OCI-M2 (cell line): ENCODE data around the gene DIO1.

Source experiments
- DNase-seq: peaks from one replicate; lab custom pipeline; 2025; ENCODE audit not compliant: unreplicated experiment; lab: John Stamatoyannopoulos, UW

The DIO1 gene

DNA sequence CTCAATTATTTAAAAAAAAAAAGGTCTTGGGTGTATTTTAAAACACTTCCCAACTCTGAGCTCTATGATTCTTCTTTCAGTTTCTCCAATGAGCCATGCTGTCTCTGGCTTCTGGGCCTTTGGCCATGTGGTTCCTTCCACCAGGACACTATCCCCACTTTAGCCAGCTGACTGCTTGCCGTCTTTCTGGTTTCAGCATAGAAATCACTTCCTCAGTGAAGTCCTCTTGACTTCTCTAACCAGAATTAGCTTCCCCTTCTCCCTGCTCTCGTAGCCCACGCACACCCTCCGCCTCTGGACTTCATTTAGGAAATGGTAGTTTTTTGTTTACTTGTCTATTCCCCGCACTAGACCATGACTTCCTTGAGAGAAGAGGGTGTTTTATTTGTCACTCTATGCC is 1.1 kb upstream of the DIO1 start:
- DNase-seq, result no peak

DNA sequence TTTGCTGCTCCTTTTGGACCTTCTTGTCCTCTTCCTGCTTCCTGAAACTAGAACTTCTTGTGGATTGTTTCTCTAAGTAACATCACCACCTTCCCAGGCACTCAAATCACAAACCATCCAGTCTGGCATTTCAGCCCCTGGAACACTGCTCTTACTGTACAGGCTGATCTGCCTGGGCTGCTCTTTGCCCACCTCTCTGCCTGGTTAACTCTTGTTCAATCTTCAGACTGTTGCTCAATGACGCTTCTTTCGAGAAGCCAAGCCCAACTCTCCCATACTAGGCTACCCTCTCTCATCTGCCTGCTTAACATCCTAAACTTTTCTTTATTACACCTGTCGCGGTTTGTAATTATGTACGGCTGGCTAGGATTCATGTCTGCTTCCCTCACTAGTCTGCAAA is 657 bp downstream of the DIO1 start:
- no peak for DNase-seq

DNA sequence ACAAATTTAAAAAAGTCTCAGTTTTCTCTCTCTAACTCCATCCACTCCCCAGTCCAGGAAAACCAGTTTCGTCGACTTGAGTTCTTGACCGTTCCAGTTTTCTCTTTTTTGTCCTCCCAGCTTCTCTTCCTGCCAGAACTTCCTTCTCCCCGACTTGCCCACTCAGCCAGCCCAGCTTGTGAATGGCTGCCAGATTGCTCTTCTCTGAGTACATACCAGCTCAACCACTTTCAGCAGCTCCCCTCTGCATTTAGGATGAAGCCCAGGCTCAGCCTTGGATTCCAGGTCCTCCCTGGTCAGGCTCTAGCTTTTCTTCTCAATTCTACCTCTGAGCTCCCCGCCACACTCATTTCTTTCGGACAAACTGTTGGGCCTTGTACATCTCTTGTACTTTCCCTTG is 1.4 kb downstream of the DIO1 start:
- no peak for DNase-seq

DNA sequence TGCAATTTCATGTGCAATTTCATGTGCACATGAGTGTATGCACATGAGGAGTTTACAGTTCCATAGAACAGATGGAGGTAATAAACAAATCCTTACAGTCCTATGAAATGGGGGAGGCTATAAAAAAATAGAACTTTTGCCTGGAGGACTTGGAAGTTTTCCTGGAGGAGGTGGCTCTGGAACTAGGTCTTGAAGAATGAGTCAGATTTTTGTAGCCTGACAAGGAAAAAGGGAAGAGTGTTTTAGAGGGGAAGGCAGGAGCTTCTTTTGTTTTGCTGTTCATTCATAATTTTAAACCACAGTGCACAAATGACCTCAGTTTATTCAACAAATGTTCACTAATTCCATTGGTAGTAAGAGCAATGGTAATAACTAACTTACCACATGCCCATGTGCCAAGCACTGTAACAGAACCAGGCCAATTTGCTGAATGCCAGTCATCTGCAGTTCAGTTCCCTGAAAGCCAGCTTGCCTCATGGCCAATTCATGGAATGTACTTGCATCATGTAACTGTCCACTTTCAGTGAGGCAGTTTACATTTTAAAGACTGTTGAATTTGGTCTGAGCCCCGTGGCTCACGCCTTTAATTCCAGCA is 2.7 kb downstream of the DIO1 start:
- DNase-seq, result no peak

DNA sequence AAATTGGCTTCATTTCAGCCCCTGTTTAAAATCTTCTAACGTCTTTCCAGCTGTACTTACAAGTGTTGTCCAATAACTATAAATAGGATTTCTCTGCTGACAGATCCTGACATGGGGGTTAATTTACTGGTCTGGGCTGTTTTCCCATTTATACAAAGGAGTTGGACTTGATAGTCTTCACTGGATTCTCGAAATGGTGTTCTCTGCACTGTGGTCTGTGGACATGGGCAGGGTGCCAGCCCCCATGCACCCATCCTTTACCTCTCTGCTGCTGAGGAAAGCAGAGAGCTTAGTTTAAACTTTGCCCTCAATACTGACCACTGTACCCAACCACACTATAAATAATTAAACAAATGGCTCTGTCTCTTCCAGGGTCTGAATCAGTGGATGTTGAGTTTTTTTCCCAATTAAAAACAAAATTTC is 5.2 kb downstream of the DIO1 start:
- no peak for DNase-seq

DNA sequence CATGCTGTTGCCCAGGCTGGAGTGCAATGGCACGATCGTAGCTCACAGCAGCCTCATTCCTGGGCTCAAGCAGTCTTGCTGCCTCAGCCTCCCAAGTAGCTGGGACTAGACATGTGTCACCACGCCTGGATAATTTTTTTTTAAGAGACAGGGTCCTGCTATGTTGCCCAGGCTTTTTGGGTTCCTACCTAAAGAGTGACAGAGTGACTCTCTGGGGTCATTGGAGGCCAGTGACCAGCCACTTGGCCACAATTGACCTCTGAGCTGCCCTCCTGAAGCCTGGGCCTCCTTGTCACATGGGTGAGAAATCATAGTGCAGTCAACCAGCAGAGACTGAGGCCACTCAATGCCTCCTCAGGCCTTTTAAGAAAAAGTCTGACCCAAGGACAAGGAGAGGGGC is 5.7 kb downstream of the DIO1 start:
- DNase-seq, result no peak

DNA sequence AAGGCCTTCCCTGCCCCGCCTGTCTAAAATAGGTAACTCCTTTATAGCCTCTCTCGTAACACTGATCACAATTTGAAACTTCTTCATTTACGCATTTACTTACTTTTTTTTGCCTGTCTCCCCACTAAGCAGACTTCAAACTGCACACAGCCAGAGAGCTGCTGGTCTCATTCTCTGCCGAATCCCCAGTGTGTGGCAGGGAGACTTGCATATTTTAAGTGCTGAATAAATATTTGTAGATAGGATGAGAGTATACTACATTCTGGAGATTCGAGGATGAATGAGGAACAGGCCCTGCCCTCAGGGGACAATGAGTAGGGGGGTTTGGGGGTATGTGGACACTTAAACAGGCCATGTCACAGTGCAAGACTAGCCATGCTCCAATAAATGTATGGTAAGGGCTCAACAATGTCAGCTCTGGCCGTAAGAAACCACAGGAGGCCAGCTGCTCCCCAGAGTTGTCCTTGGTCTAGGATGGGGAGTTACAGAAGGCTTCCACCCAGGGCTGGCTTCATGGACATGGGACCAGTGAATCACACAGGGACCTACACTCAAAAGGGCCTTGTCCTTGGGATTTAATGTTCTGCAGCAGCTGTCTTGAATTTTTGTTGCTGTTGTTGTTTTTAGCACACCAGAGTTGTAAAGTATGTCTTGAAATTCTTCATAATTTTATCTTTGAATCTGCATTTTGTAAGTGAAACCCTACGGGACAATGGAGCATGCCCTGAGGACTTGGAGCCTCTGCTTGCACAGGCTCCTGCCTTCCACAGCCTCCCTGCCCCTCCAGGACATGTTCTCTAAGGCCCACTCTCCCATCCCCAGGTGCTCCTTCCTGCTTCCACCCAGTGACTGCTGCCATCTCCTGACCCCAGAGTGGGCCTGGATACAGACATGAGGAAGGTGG is 8.5 kb downstream of the DIO1 start:
- DNase-seq, result no peak

DNA sequence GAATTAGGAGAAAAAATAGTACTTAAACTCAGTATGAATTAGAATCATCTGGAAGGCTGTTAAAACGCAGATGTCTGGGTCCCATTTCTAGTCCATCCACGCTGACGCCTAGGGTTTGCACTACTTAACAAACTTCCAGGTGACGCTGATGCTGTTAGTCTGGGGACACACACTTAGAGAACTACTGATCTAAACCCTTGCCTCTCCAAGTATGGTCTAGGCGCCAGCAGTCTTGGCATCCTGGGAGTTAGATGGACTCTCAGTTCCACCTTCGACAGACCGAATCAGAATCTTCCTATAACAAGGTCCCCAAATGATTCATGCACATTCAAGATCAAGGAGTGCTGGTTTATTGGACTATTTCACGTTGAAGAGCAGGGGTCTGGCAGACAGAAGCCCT is 11.5 kb downstream of the DIO1 start:
- no peak for DNase-seq

DNA sequence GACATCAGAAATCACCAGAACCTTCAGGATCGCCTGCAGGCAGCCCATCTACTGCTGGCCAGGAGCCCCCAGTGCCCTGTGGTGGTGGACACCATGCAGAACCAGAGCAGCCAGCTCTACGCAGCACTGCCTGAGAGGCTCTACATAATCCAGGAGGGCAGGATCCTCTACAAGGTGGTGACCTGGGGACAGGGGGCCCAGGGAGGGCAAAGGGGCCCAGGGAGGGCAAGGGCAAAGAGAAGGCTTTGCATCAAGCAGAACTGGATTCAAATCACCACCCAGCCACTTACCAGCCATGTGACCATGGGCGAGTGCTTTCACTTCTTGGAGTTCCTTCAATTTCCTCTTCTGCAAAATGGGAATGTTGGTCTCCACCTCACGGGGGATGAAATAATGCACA is 12.1 kb downstream of the DIO1 start:
- no peak for DNase-seq

DNA sequence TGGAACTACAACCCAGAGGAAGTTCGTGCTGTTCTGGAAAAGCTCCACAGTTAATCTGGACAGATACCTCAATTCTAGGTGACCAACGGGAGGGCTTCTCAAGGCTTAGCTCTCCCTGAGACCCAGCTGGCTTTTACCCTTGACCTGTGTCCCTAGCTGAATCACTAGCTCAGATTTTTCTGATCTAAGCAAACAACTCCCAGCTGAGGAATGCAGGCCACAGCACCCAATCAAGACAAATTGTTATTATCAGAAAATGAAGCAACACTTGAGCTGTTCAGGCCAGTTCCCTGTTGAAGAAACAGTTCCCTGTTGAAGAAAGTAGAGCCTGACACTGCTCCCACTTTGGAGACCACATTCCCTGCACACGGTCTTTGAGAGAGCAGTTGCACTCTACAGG is 16.0 kb downstream of the DIO1 start:
- DNase-seq, result no peak

DNA sequence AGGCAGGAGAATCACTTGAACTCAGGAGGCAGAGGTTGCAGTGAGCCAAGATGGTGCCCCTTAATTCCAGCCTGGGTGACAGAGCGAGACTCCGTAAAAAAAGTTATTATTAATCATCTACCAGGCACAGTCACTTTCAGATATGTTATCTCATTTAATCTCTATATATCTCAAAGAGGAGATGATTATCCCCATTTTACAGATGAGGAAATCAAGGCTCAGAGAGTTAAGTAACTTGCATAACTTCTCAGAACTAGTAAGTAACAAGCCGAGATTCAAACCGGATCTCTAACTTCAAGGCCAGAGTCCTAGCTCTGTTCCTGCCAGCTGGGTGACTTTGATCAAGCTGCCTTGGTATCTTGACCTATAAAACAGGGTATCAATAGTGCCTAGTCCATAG is 17.5 kb downstream of the DIO1 start:
- no peak for DNase-seq

DNA sequence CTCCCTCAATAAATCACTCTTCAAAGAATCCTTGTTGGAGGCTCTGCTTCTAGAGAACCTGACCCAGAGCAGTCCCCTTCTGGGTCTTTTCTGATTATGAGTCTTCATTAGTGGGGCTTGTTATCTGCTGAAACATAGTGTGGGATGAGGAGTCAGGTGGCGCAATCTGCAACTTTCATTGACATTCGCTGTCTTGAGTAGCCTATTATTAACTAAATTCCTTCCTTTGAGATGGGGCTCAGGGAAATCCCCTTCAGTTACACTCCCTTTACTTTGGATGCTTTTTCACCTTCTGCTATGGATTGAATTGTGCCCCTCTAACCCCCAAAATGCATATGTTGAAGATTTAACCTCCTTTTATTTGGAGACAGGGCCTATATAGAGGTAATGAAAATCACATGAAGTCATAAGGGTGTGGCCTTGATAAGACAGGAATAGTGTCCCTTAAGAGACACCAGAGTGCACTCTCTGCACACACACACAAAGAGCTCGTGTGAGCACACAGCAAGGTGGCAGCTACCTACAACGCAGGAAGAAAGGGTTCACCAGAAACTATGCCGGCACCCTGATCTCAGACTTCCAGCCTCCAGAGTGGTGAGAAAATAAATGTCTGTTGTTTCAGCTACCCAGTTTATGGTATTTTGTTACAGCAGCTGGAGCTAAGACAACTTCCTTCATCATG is 19.5 kb downstream of the DIO1 start:
- DNase-seq, result no peak

DNA sequence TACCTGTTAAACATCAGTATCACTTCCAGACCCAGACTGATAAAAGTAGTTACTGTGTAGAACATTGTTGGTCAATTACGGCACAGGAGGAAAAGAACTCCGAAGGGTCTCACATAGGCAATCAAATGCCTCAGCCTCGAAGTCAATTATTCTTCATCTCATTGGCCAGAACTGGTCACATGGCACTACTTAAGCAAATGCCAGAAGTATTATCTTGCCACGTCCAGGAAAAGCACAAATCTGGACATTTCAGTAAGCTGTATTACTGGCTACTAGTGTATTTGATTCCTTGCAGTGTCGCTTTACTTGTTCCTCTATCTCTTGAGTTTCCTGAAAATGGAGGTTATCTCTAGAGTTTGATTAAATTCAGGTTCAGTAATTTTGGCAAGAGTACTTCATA is 24.4 kb downstream of the DIO1 start:
- no peak for DNase-seq

DNA sequence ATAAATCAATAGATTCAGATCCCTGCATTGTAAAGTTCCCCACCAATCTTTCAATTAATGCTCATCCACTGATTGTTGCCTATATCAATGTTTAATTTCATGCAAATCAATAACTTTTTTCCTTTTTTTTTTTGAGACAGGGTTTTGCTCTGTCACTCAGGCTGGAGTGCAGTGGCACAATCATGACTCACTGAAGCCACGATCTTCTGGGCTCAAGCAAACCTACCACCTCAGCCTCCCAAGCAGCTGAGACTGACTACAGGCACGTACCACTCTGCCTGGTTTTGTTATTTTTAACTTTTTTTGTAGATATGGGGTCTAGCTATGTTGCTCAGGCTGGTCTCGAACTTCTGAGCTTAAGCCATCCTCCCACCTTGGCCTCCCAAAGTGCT is 25.7 kb downstream of the DIO1 start:
- DNase-seq, result no peak

DNA sequence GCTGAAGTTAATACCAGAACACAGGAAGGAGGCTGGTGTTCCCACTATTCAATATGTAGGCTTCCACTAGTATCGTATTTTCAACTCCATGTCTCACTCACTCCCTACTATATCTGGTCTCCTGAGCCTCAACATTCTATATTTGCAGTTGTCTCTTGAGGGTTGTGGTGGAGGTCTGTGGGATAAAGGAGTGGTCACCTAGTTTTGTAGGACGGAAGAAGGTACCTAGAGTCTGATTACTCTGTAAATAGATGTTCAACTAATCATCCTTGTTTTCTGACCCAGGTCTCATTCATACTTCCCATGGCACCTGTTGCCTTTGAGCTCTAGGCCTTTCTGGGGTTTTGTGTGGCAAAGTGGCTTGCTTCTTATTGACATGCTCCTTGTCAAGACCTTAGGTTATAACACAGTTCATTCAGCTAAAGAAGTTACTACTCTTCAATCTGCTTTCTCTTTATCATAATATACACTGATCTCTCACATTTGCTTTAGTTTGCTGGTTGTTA is 33.4 kb downstream of the DIO1 start:
- DNase-seq, result no peak

DNA sequence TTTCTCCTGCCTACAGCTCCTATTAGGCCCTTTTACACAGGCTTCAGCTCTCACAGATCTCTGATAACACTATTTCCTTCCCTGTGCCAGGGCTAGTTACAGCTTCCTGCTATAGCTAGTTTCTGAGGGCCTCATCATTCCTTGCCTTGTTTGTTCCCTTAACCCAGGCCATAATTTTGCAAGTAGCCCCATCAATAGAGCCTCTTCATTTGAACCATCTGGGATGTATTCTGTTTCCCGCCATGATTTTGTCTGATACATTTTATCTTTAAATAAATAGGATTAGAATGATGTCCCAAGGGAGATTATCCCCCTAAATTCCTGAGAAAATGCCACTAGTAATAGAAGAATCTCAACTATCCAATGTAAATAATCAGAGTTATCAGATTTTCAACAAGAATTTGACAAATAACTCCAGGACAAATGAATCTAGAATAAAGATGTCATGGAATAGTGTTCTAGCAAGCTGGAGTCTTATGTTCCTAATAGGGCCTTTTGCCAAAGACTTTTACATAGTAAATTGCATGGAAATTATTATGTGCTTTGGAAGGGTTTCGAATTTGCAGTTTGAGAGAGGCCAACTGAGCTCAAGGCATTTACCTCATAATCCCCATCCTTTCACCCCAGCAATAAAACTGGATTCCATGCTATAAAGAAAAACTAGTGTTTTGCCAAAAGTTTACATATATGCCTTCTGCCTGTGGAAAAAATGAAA is 35.4 kb downstream of the DIO1 start:
- DNase-seq, result no peak

DNA sequence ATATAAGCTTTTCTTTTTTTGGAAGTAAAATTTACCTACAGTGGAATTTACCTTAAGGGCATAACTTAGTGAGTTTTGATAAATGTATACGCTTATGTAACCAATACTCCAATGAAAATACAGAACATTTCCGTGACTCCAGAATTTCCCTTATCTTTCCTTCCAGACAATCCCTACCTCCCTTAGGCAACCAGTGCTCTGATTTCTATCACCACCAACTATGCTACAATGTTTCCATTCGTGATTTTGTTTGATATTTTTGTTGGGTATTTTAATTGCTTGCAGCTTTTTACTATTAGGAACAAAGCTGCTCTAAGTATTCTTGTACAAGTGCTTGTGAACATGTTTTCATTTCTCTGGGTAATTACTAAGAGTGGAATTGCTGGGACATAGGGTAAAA is 36.9 kb downstream of the DIO1 start:
- no peak for DNase-seq

DNA sequence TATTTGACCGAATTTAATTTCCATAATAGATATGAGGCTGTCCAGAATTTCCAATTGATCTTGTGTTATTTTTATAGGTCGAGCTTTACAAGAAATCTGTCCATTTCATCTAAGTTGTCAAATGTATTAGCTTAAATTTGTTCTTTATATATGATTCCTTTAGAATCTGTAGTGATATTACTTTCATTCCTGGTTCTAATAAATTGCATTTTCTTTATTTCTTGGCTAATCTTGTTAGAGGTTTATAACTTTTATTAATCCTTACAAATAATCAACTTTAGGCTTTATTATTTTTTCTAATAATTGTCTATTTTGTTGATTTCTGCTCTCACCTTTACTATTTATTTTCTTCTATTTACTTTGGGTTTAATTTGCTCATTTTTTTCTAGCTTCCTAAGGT is 37.5 kb downstream of the DIO1 start:
- no peak for DNase-seq

DNA sequence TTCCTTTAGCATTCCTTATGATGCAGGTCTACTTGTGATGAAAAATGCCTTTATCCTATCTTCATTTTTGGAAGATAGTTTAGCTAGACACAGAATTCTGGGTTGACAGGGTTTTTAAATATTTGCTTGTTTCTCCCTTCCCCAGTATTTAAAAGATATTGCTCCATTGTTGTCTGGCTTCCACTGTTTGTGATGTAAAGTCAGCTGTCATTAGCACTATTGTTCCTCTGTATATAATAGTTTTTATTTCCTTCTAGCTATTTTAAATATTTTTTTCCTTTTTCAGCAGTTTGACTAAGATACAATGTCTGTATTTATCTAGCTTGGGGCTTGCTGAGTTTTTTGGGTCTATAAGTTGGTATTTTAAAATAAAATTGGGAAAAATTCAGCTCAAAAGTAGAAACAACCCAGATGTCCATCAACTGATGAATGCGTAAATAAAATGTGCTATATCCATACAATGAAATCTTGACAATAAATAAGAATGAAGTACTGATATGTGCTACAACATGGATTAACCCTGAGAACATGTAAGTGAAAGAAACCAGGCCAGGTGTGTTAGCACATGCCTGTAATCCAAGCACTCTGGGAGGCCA is 40.3 kb downstream of the DIO1 start:
- DNase-seq, result no peak

DNA sequence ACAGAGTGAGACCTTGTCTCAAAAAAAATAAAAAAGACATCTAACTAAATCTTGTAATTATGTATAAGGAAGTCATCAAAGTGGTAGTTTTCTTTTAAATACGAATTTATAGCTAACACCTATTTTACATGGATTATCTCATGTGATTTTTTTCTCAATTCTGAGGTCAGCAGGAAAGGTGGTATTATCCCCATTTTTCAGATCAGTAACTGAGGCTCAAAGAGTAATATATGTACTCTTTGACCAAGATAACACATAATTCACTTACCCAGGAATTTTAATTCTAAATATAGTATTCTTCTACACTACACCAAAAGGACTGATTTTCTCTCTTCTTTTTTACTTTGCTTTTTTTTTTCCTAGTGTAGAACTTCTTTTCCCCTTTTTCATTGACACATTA is 42.4 kb downstream of the DIO1 start:
- DNase-seq, result no peak
